Small intestine (tissue), 7 donors: ENCODE data around the gene GRM5. TPM values are rescaled to one million over a fixed set of nuclear protein-coding genes. Genes with fewer than 3 reads are reported as not detected.

Experiments used
- DNase-seq, 2 donors: peaks; one replicate each; pipeline versions ENCODE4 v3.0.0 to v3.0.0-alpha.2; 2013
- FAIRE-seq: peaks from 2 replicates; lab custom pipeline; 2012; peaks lifted over from hg19 to GRCh38; lab: Jason Lieb, UNC
- H3K27ac ChIP-seq, 3 donors: one replicate each; pipeline ENCODE4 v1.5.1; 2013; ENCODE audit warnings: low read length in 2 of 3, mild to moderate bottlenecking in 2 of 3, control low read depth in 1 of 3, inconsistent platforms in 1 of 3, low read depth in 1 of 3, moderate library complexity in 1 of 3
- H3K27me3 ChIP-seq, 3 donors: one replicate each; pipeline ENCODE4 v1.6.1; 2013; ENCODE audit warnings: low read length in 3 of 3, inconsistent platforms in 1 of 3; ENCODE audit not compliant: control insufficient read depth in 3 of 3, insufficient read depth in 3 of 3
- H3K36me3 ChIP-seq, 3 donors: one replicate each; pipeline ENCODE4 v1.6.1; 2013; ENCODE audit warnings: low read length in 3 of 3, inconsistent platforms in 1 of 3, low read depth in 1 of 3, mild to moderate bottlenecking in 1 of 3, moderate library complexity in 1 of 3; ENCODE audit not compliant: control insufficient read depth in 3 of 3, insufficient read depth in 2 of 3
- H3K4me1 ChIP-seq, 3 donors: one replicate each; pipeline ENCODE4 v1.6.1; 2013; ENCODE audit warnings: low read length in 2 of 3, inconsistent platforms in 1 of 3, low read depth in 1 of 3, mild to moderate bottlenecking in 1 of 3, moderate library complexity in 1 of 3; ENCODE audit not compliant: control insufficient read depth in 3 of 3, insufficient read depth in 2 of 3
- H3K4me3 ChIP-seq, 3 donors: one replicate each; pipeline ENCODE4 v1.5.1; 2013; ENCODE audit warnings: low read length in 3 of 3, control low read depth in 1 of 3, inconsistent platforms in 1 of 3, low read depth in 1 of 3, mild to moderate bottlenecking in 1 of 3, moderate library complexity in 1 of 3
- H3K9me3 ChIP-seq, 2 donors: one replicate each; pipeline ENCODE4 v1.6.1; 2013; ENCODE audit warnings: low read depth in 1 of 2, low read length in 1 of 2; ENCODE audit not compliant: control insufficient read depth in 2 of 2, insufficient read depth in 1 of 2
- WGBS, 3 donors: extraction: QIAGEN DNeasy Blood & Tissue Kit; methylation state at CpG; one replicate each; pipeline ENCODE4 v1.1.7; 2013; 5-methylcytosine and 5-hydroxymethylcytosine counted together
- polyA plus RNA-seq, 4 donors: library from polyadenylated mRNA; stranded (reverse) in 3 of 4; unstranded in 1 of 4; fragments of 200-250 nt in 3 of 4; fragments of 120-200 nt in 1 of 4; gene quantifications; one replicate each; pipeline versions ENCODE4 v1.2.1 to v1.2.3, GENCODE V29; 2013
- donor health status: healthy with polysubstance abuse.
- donor health status: control.
- donor health status: control.
- donor health status: Bipolar disorder and iron deficiency.
- donor health status: healthy.

Gene GRM5
- polyA plus RNA-seq, 4 donors, result 0.01 TPM; not detected in 3

DNA sequence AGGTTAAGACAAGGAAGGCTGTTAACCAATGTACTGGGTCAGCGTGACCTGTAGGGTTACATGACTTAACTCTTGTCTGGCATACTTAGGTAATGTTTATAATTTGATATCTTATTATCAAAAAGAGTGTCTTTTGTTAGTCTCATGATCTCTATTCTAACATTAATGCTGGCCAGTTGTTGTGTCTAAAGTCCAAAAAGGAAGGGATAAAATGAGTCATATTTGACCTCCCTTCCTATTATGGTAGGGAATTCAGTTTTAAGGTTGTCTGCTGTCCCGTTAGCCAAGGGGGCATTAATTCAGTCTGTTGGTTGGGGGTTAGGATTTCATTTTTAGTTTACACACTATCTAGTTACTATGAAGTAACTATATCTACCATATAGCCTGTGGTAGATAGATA is 364.0 kb downstream of the GRM5 start:
- Histone ChIP-seq H3K27me3 (no peaks in the 10 kb centered on the region), H3K27ac (no peak overlapping the region), H3K4me3 (no peak overlapping the region), H3K4me1 (no peaks in the 10 kb centered on the region), H3K36me3 (no peaks in the 10 kb centered on the region), H3K9me3 (no peaks in the 10 kb centered on the region)
- FAIRE-seq (no peak), DNase-seq (no peak)
- 61 to 79% (median 72%) methylated on average over 2 of the region's 2 CpGs for WGBS, 3 donors

DNA sequence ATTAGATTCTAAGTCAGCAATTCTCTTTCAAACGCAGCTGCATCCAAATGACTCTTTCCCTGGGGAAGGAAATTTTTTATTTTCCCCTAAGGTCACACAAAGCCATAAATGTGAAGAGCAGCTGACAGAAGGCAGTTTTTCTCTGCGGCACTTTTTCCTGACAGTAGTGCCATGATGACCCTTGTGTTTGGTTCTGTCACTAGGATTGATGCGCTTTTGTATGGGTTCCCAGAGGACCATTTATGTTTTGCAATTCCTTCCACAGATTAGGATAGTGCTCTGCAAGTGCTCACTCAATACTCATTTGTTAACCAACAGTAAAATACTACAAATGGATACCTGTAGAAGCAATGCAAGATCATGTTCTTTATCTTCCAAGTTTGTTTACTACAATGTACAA is 368.6 kb downstream of the GRM5 start:
- no peak for FAIRE-seq

DNA sequence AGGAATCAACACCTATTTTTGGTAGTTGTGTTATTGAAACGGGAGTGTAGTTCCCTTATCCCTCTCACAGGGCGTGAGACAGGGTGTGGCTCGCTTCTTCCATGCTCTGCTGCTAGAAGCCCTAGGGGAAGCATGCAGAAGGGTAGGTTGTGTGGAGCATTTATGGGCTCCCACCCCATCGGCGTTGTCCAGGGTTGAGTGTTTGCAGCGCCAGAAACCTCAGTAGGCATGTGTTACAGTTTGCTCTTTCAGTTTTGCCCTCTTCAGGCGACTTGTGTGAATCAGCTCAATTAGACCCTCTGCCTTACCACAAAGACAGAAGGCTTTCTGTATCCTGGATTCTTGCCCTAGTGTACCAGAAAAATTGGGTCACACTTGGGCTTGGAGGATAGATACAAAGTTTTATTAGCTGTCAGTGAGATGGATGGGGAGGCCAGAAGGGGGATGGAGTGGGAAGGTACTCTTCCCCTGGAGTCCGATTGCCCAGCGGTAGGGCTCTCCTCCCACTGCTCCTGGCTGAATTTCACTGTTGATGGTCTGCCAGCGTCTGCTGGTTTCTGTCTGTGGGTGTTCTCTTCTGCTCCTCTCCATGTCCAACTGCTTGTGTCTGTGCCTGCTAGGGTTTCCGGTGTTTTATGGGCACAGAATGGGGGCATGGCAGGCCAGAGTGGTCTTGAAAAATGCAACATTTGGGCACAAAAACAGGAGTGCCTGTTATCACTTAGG is 369.9 kb downstream of the GRM5 start:
- no peaks in the 10 kb centered on the region for H3K36me3 ChIP-seq
- FAIRE-seq, result no peak
- no peak overlapping the region for H3K4me3 ChIP-seq
- DNase-seq, result no peak
- 64 to 72% (median 71%) methylated on average over 11 of the region's 11 CpGs for WGBS, 3 donors
- no peak overlapping the region for H3K27ac ChIP-seq
- no peaks in the 10 kb centered on the region for H3K4me1 ChIP-seq
- H3K9me3 ChIP-seq, result no peaks in the 10 kb centered on the region
- H3K27me3 ChIP-seq, result peaks cover 0 to 2% (median 0%) of the 10 kb centered on the region in 3 donors

More for the DNA sequence above, 368.6 kb downstream of the GRM5 start:
- peaks cover 0 to 2% (median 0%) of the 10 kb centered on the region in 3 donors for H3K27me3 ChIP-seq
- no peak for DNase-seq
- H3K4me3 ChIP-seq, result no peak overlapping the region
- H3K9me3 ChIP-seq, result no peaks in the 10 kb centered on the region
- no peaks in the 10 kb centered on the region for H3K4me1 ChIP-seq
- H3K36me3 ChIP-seq, result no peaks in the 10 kb centered on the region
- WGBS, 3 donors, result 63 to 82% (median 75%) methylated on average over 3 of the region's 3 CpGs
- no peak overlapping the region for H3K27ac ChIP-seq

DNA sequence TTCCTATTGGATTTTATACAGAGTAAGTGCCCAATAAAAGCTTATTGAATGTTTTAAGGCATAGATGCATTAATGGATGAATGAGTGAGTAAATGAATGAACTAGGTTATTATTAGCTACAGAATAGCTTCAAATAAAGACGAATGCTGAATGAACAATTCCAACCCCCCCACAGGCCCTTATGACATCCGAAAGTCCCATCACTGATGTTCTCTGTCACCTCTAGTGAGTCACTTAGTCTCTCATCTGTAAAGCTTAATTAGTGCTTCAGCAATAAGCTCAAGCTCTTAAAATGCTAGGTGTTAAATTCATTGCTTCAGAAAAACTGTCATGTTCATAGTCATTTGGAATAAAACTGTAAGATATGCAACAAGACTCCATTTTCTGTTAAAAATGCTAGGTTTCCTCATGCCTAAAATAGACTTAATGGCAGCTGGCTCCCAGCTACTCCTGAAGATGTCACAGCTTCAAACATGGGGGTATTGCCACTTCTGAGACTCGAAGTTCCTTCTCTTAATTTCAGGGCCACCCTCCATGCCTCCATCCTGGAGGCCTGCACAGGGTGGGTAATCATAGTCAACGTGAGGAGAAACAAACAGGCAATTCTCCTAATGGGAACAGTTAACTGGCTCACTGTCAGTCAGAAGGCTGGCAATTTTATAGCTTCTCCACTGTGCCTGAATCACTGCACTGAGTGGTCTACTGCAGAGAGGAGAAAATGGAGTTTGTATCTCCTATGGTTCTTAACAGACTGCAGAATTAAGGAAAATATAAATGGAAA is 373.3 kb downstream of the GRM5 start:
- no peak overlapping the region for H3K4me3 ChIP-seq
- WGBS, 3 donors, result 66 to 72% (median 70%) methylated on average over 4 of the region's 4 CpGs
- H3K27ac ChIP-seq, result no peak overlapping the region
- FAIRE-seq (no peak), DNase-seq (no peak)
- peaks cover 0 to 2% (median 0%) of the 10 kb centered on the region in 3 donors for H3K27me3 ChIP-seq
- H3K4me1 ChIP-seq, result no peaks in the 10 kb centered on the region
- no peaks in the 10 kb centered on the region for H3K36me3 ChIP-seq
- H3K9me3 ChIP-seq, result no peaks in the 10 kb centered on the region

DNA sequence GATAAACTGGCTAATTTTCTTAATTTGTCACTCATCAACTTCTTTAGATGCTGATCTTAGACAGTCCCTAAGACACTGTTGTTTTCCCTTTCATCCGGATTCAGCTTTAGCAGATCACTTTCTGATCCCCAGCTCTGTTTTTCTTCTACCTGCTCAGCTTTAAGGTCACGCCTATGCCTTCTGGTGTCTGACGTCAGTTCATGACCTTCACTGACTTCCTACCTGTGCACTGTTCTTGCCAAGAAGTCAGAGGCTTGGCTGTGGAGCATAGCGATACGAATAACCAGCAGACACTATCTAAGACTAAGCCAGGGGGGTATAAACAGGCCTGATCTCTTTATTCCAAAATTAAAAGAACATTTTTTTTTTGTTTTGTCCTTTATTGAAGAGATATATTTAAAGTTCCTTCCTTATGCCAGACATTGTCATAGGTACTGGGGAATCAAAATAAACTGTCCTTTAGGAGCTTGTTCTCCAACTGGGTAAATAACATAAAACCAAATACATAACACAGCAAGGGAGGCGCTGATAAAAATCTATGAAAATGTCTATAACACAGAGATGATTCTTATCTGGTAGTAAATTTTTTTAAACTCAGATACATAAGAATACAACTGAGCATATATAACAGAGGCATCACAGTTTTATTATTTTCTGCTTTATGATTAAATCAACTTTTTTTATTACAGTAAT is 376.1 kb downstream of the GRM5 start:
- Histone ChIP-seq H3K4me1 (no peaks in the 10 kb centered on the region), H3K9me3 (peaks cover 0 to 6% of the 10 kb centered on the region in 2 donors), H3K27me3 (no peaks in the 10 kb centered on the region), H3K4me3 (no peak overlapping the region), H3K36me3 (no peaks in the 10 kb centered on the region), H3K27ac (no peak overlapping the region)
- 25 to 58% (median 37%) methylated on average over 6 of the region's 6 CpGs for WGBS, 3 donors
- DNase-seq (peak; percentile 24 to 51), FAIRE-seq (no peak)

DNA sequence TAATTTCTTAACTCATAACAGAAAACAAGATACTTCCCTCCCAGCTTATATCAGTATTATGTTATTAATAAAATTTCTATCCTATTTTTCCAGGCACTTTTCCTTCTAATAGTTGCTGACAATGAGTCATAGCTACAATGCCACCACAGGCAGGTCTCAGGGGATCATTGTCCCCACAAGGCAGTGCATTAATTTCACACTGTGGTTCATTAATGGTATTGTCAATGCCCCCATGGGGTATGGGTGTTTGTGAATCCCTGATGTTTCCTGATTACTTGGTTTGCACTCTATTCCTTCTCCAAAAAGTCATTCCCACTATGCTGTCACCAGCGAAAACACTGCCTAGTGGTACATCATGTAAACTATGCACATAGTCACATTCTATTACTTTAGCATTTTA is 382.8 kb downstream of the GRM5 start:
- Histone ChIP-seq H3K27ac (no peak overlapping the region), H3K4me1 (no peaks in the 10 kb centered on the region), H3K27me3 (no peaks in the 10 kb centered on the region), H3K9me3 (peaks cover 0 to 6% of the 10 kb centered on the region in 2 donors), H3K36me3 (no peaks in the 10 kb centered on the region), H3K4me3 (no peak overlapping the region)
- no peak for DNase-seq
- FAIRE-seq, result no peak
- 52 to 82% (median 75%) methylated on average over 1 of the region's 1 CpG for WGBS, 3 donors

DNA sequence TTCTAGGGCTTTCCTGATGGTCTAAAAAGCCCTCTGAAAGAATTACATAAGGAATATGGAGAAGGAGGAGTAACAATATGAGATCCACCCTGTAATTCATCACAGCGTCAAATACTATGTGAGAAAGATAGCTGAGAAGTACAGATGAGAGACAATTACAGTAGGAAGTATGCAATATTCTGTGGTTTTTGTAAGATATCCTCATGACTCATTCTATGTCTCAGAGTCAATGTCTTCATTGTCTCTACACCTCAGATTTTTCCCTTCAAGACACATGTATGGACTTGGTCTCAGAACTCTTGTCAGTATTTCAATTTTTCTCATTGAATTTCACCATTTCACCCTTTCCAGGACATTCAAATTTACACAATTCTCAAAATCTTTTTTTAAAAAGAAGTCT is 385.0 kb downstream of the GRM5 start:
- no peak overlapping the region for H3K27ac ChIP-seq
- DNase-seq (no peak), FAIRE-seq (no peak)
- no peaks in the 10 kb centered on the region for H3K4me1 ChIP-seq
- no peak overlapping the region for H3K4me3 ChIP-seq
- H3K27me3 ChIP-seq, result no peaks in the 10 kb centered on the region
- WGBS, 3 donors, result 75 to 98% (median 82%) methylated on average over 1 of the region's 1 CpG
- peaks cover 0 to 4% of the 10 kb centered on the region in 2 donors for H3K9me3 ChIP-seq
- H3K36me3 ChIP-seq, result no peaks in the 10 kb centered on the region

DNA sequence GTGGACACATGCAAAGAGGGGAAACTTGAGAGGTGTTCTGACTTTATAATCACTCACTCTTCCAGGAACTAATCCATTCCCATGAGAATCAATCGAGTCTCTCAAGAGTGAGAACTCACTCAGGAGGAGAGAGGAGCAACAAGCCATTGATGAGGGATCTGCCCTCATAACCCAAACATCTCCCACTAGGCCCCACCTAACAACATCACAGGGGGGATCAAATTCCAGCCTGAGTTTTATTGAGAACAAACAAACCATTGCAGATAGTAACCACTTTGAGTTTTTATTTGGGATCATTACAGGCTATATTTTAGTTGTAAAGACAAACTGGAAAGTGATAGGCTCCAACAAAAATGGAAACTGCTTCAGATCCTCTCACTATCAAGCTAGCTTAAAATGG is 399.4 kb downstream of the GRM5 start:
- Histone ChIP-seq H3K27ac (no peak overlapping the region), H3K9me3 (no peaks in the 10 kb centered on the region), H3K27me3 (no peaks in the 10 kb centered on the region), H3K4me3 (no peak overlapping the region), H3K36me3 (no peaks in the 10 kb centered on the region), H3K4me1 (peaks cover 0 to 4% (median 0%) of the 10 kb centered on the region in 3 donors)
- 20 to 41% (median 29%) methylated on average over 1 of the region's 1 CpG for WGBS, 3 donors
- DNase-seq (peak; percentile 17 to 52), FAIRE-seq (no peak)
